ENCODE measurements around the gene CCDC110.

DNA sequence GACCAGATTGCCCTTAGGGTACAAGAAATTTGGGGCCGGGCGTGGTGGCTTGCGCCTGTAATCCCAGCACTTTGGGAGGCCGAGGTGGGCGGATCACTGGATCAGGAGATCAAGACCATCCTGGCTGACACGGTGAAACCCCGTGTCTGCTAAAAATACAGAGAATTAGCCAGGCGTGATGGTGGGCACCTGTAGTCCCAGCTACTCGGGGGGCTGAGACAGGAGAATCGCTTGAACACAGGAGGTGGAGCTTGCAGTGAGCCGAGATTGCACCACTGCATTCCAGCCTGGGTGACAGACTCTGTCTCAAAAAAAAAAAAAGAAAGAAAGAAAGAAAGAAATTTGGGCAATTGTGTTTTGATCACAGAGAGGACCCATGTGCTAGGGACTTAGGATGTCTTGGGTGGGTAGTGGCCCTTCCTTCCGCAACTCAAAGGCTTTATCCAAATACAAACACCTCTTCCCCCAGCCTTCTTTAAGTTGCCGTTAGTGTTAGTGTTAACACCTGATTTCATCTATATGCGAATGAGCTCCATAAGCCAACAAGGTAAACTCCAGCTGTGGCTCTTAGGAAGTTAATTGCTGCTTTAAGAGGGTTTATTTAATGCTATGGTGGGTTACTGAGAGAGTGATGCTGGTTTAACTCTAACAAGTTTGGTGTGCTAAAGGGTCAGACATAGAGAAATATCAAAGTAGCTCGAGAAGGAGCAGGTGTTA lies 8.6 kb upstream of the CCDC110 start:
- TF ChIP-seq, protein P1, sequence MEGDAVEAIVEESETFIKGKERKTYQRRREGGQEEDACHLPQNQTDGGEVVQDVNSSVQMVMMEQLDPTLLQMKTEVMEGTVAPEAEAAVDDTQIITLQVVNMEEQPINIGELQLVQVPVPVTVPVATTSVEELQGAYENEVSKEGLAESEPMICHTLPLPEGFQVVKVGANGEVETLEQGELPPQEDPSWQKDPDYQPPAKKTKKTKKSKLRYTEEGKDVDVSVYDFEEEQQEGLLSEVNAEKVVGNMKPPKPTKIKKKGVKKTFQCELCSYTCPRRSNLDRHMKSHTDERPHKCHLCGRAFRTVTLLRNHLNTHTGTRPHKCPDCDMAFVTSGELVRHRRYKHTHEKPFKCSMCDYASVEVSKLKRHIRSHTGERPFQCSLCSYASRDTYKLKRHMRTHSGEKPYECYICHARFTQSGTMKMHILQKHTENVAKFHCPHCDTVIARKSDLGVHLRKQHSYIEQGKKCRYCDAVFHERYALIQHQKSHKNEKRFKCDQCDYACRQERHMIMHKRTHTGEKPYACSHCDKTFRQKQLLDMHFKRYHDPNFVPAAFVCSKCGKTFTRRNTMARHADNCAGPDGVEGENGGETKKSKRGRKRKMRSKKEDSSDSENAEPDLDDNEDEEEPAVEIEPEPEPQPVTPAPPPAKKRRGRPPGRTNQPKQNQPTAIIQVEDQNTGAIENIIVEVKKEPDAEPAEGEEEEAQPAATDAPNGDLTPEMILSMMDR (IDR thresholded peaks at IDR 0.05) = no peak
- TF ChIP-seq POLR2A (IDR thresholded peaks at IDR 0.05) = no peak
